Activated B cell treated with CpG ODN at 0.5 μM for 24 hours (primary cell): ENCODE data around the gene RDH13. TPM values are rescaled to one million over a fixed set of nuclear protein-coding genes. Genes with fewer than 3 reads are reported as not detected.
"Not testable (repeated sequence)": the region's sequence is repeated elsewhere in the genome, so short reads cannot be mapped to it uniquely, and the experiment has no call there.

Experiments
- ATAC-seq: fragments of 200-7000 bp; cut with Tn5 transposase; one replicate; pipeline ENCODE4 v1.10.0; 2021; ENCODE audit warnings: low read depth, mild to moderate bottlenecking, moderate library complexity
- CTCF ChIA-PET: fragments of 350-600 bp; sonication (Branson Sonifier 250); formaldehyde crosslinking; loops from one replicate; lab custom pipeline; 2021; ENCODE audit warnings: antibody characterized with exemption; lab: Charles Lee
- POLR2A ChIA-PET: fragments of 350-600 bp; sonication (Branson Sonifier 250); formaldehyde crosslinking; loops from one replicate; lab custom pipeline; 2021; ENCODE audit warnings: antibody characterized with exemption; lab: Charles Lee
- DNase-seq: peaks from one replicate; pipeline ENCODE4 v3.0.0; 2022
- H3K27ac Mint-ChIP-seq: one replicate; pipeline ENCODE4 v1.8.0; 2020; ENCODE audit warnings: mixed read lengths
- H3K27me3 Mint-ChIP-seq: one replicate; pipeline ENCODE4 v1.8.0; 2021; ENCODE audit warnings: mixed read lengths
- H3K36me3 Mint-ChIP-seq: one replicate; pipeline ENCODE4 v1.8.0; 2021; ENCODE audit warnings: low read depth, mixed read lengths
- H3K4me1 Mint-ChIP-seq: one replicate; pipeline ENCODE4 v1.8.0; 2021; ENCODE audit warnings: mixed read lengths
- H3K4me3 Mint-ChIP-seq: one replicate; pipeline ENCODE4 v1.8.0; 2020; ENCODE audit warnings: mild to moderate bottlenecking, mixed read lengths
- H3K9me3 Mint-ChIP-seq: one replicate; pipeline ENCODE4 v1.8.0; 2020; ENCODE audit warnings: mixed read lengths
- intact Hi-C: fragments of 100-400 bp; cut with micrococcal nuclease; formaldehyde crosslinking; loops from one replicate; pipeline ENCODE4 v1.15.1; 2024
- total RNA-seq: library from RNA; stranded (reverse); gene quantifications from 2 replicates; pipeline ENCODE4 v1.2.3, GENCODE V29; 2022
- TF ChIP-seq, protein P1 (sequence below): fragments of 200-600 bp; IDR thresholded peaks from one replicate; pipeline ENCODE4 v1.8.0; 2022; ENCODE audit warnings: antibody characterized with exemption, mild to moderate bottlenecking

Gene RDH13
- total RNA-seq, 1 donor from 2014 or later = 12.4 TPM

DNA sequence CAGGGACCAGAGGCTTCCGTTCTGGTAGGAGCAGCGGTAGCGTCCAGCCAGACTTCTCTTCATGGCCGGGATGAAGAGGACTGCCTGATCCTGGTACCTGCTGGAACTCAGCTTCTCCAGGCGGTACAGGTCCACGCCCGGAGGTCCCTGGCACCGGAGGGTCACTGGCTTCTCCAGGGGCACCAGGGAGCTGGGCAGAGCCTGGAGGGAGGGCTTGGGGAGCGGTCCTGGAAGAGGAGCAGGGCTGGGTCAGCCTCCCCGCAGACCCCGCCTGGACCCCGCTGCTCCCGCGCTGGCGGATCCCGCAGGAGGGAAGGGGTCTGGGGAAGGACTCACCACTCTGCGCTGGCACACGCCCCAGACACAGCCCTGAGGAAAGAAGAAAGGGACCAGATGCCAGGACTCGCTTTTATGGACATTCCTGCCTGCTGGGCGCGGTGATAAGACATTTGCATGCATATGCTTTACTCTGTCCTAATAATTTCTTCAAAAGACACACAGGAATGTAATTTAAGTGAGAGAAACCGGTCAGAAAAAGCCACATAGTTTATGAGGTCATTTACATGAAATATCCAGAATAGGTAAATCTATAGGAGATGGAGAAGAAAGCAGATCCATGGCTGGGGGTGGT is 30.7 kb downstream of the RDH13 start:
- TF ChIP-seq, protein P1, sequence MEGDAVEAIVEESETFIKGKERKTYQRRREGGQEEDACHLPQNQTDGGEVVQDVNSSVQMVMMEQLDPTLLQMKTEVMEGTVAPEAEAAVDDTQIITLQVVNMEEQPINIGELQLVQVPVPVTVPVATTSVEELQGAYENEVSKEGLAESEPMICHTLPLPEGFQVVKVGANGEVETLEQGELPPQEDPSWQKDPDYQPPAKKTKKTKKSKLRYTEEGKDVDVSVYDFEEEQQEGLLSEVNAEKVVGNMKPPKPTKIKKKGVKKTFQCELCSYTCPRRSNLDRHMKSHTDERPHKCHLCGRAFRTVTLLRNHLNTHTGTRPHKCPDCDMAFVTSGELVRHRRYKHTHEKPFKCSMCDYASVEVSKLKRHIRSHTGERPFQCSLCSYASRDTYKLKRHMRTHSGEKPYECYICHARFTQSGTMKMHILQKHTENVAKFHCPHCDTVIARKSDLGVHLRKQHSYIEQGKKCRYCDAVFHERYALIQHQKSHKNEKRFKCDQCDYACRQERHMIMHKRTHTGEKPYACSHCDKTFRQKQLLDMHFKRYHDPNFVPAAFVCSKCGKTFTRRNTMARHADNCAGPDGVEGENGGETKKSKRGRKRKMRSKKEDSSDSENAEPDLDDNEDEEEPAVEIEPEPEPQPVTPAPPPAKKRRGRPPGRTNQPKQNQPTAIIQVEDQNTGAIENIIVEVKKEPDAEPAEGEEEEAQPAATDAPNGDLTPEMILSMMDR = no peak
- Mint-ChIP-seq H3K36me3 (no peaks in the 10 kb centered on the region), H3K9me3 (no peaks in the 10 kb centered on the region), H3K27ac (no peak overlapping the region), H3K4me1 (peaks cover 6% of the 10 kb centered on the region), H3K4me3 (no peak overlapping the region), H3K27me3 (no peaks in the 10 kb centered on the region)
- intact Hi-C loops = no loop called here
- ChIA-PET CTCF (no interaction called here), POLR2A (no interaction called here)
- DNase-seq (no peak), ATAC-seq (no peak)

DNA sequence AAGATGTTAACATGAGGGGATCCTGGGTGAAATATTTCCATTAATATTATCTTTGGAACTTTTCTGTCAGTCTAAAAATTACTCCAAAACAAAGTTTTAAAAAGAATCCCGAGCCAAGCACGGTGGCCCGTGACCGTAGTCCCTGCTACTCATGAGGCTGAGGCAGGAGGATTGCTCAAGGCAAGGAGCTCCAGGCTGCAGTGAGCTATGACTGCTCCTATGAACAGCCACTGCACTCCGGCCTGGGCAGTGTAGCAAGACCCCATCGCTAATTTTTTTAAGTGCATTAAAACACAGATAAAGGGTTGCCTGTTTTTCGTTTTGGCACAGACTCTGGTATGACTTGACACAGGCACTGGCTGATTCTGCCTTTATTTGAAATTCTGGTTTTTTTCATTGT is 31.8 kb downstream of the RDH13 start:
- Mint-ChIP-seq H3K4me1 (peaks cover 6% of the 10 kb centered on the region), H3K9me3 (peaks cover 2% of the 10 kb centered on the region), H3K27ac (no peak overlapping the region), H3K27me3 (no peaks in the 10 kb centered on the region), H3K36me3 (no peaks in the 10 kb centered on the region), H3K4me3 (no peak overlapping the region)
- ATAC-seq (no peak), DNase-seq (no peak)
- intact Hi-C loops = no loop called here
- TF ChIP-seq, protein P1 = no peak
- CTCF ChIA-PET = no interaction called here
- POLR2A ChIA-PET = no interaction called here

DNA sequence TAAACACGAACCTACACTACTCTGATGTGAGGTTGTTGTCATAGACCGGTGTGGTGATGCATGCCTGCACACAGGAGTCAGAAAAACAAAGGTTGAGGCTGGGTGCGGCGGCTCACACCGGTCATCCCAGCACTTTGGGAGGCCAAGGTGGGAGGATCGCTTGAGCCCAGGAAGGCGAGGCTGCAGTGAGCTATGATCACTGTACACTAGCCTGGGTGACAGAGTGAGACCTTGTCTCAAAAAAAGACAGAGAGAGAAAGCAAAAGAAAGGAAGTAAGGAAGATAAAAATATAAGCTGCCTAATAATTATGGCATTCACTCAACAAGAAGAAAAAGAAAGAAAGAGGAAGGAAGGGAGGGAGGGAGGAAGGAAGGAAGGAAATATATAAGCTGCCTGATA is 34.2 kb downstream of the RDH13 start:
- ChIA-PET CTCF (no interaction called here), POLR2A (no interaction called here)
- Mint-ChIP-seq H3K27ac (no peak overlapping the region), H3K36me3 (peaks cover 5% of the 10 kb centered on the region), H3K9me3 (peaks cover 3% of the 10 kb centered on the region), H3K4me3 (no peak overlapping the region), H3K4me1 (peaks cover 6% of the 10 kb centered on the region), H3K27me3 (no peaks in the 10 kb centered on the region)
- TF ChIP-seq, protein P1 = no peak
- ATAC-seq = no peak
- intact Hi-C loops = no loop called here
- DNase-seq = no peak

DNA sequence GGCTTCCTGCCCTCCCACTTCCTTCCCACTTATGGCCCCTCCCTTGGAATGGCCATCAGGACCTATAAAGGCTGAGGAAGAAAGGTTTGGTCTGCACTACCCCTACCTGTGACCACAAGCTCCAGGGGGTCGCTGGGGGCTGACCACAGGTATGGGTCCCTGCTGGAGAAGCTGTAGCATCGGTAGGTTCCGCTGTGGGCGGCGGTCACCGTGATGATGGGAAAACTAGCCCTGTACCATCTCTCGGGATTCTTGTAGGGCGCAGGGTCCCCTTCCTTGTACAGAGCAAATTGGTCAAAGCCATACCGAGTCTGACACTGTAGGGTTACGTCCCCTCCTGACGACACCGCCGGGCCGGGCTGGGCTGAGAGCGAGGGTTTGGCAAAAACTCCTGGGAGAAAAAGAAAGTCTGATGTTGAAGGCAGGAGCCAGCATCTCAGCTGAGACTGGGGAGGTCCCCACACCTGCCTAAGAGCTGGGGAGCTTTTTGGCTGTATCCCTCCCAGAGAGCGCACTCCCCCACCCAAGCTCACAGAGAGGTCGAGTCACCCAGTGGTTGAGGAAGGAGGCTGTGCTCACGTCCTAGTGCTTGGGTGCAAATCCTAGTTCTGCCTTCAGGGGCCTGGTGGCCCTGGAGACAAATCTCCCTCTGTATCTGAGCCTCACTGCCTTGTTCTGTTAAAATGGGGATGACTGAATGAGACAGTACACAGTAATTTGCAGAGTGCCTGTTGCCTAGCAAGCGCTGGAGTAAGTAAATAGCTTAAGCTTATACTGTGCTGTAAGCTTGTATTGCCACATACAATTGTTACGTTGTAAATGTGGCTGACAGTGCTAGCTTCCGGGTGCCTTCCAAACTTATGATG is 35.2 kb downstream of the RDH13 start:
- Mint-ChIP-seq H3K4me3 (no peak overlapping the region), H3K4me1 (peaks cover 6% of the 10 kb centered on the region), H3K27me3 (no peaks in the 10 kb centered on the region), H3K27ac (no peak overlapping the region), H3K9me3 (peaks cover 3% of the 10 kb centered on the region), H3K36me3 (peaks cover 7% of the 10 kb centered on the region)
- DNase-seq (no peak), ATAC-seq (no peak)
- TF ChIP-seq, protein P1 = no peak
- POLR2A ChIA-PET = no interaction called here
- intact Hi-C loops = no loop called here
- CTCF ChIA-PET = no interaction called here

DNA sequence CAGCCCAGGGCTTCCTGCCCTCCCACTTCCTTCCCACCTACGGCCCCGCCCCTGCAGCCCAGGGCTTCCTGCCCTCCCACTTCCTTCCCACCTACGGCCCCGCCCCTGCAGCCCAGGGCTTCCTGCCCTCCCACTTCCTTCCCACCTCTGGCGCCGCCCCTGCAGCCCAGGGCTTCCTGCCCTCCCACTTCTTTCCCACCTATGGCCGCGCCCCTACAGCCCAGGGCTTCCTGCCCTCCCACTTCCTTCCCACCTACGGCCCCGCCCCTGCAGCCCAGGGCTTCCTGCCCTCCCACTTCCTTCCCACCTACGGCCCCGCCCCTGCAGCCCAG is 35.8 kb downstream of the RDH13 start:
- H3K4me3 Mint-ChIP-seq, H3K36me3 Mint-ChIP-seq, H3K4me1 Mint-ChIP-seq, ATAC-seq, H3K27ac Mint-ChIP-seq, CTCF ChIA-PET, DNase-seq, H3K9me3 Mint-ChIP-seq, H3K27me3 Mint-ChIP-seq, POLR2A ChIA-PET, intact Hi-C loops: not testable (repeated sequence)
